K562 (cell line): ENCODE data around the gene G6PD. TPM values are rescaled to one million over a fixed set of nuclear protein-coding genes. Genes with fewer than 3 reads are reported as not detected.

Experiments used
- CBFA2T2 ChIP-seq: fragments of 450-650 bp; conservative IDR thresholded peaks from 2 replicates; pipeline ENCODE4 v1.6.1; 2017; ENCODE audit warnings: mild to moderate bottlenecking
- FOSL1 ChIP-seq: fragments of 200-800 bp; sonication (Bioruptor generic); conservative IDR thresholded peaks from 2 replicates; pipeline ENCODE4 v1.6.1; 2016; ENCODE audit warnings: missing genetic modification characterization, missing compliant biosample characterization
- HMGN3 ChIP-seq: IDR thresholded peaks from 2 replicates; pipeline ENCODE4 v1.6.1; 2011; ENCODE audit warnings: borderline replicate concordance, low read depth, mild to moderate bottlenecking, mixed read lengths, low read length; ENCODE audit not compliant: insufficient read length; ENCODE audit errors: extremely low read depth
- HNRNPUL1 ChIP-seq: fragments of 200-400 bp; formaldehyde crosslinking; IDR thresholded peaks from 2 replicates; pipeline ENCODE4 v1.6.1; 2017; ENCODE audit warnings: low read length
- MCM5 ChIP-seq: fragments of 450-650 bp; IDR thresholded peaks from 2 replicates; pipeline ENCODE4 v1.6.1; 2016; ENCODE audit warnings: low read depth
- MITF ChIP-seq: IDR thresholded peaks from 2 replicates; pipeline ENCODE4 v1.6.1; 2014; ENCODE audit warnings: antibody characterized with exemption
- NFXL1 ChIP-seq: fragments of 450-650 bp; formaldehyde crosslinking; IDR thresholded peaks from 2 replicates; pipeline ENCODE4 v1.4.0; 2021; ENCODE audit warnings: mild to moderate bottlenecking
- POLR3G ChIP-seq: IDR thresholded peaks from 2 replicates; pipeline ENCODE4 v1.6.1; 2011; ENCODE audit not compliant: insufficient read length, insufficient replicate concordance; ENCODE audit errors: extremely low read depth
- PRDM10 ChIP-seq: fragments of 450-650 bp; IDR thresholded peaks from 2 replicates; pipeline ENCODE4 v1.6.1; 2018; ENCODE audit not compliant: partially characterized antibody
- XRCC4 ChIP-seq: IDR thresholded peaks from one replicate; pipeline ENCODE4 v1.6.1; 2011; ENCODE audit not compliant: insufficient read depth, insufficient read length; ENCODE audit errors: extremely low read depth
- ZBTB49 ChIP-seq: sonication (generic); formaldehyde crosslinking; IDR thresholded peaks from 2 replicates; pipeline ENCODE4 v1.8.0; 2022; ENCODE audit warnings: missing genetic modification reagents, mild to moderate bottlenecking, borderline replicate concordance
- ZNF121 ChIP-seq: sonication (generic); formaldehyde crosslinking; conservative IDR thresholded peaks from 2 replicates; pipeline ENCODE4 v1.8.0; 2022; ENCODE audit warnings: missing genetic modification reagents
- ZNF165 ChIP-seq: fragments of 250-450 bp; sonication (Bioruptor Pico); IDR thresholded peaks from 2 replicates; pipeline ENCODE4 v1.4.0; 2020; ENCODE audit warnings: borderline replicate concordance
- ZNF584 ChIP-seq: fragments of 200-800 bp; sonication (Bioruptor generic); IDR thresholded peaks from 2 replicates; pipeline ENCODE4 v1.6.1; 2016; ENCODE audit warnings: low read depth, mild to moderate bottlenecking, missing genetic modification characterization, missing compliant biosample characterization
- ZNF639 ChIP-seq, 2 experiments: fragments of 200-800 bp in 1 of 2; sonication (Bioruptor generic) in 1 of 2; sonication (generic) in 1 of 2; formaldehyde crosslinking in 1 of 2; IDR thresholded peaks in 1 of 2; conservative IDR thresholded peaks in 1 of 2; 2 replicates each; pipeline versions ENCODE4 v1.5.0 to v1.6.1; 2016 to 2020; ENCODE audit warnings: missing compliant biosample characterization in 1 of 2, missing genetic modification characterization in 1 of 2, missing genetic modification reagents in 1 of 2
- ZNF699 ChIP-seq: fragments of 250-450 bp; sonication (Bioruptor Pico); IDR thresholded peaks from 2 replicates; pipeline ENCODE4 v1.8.0; 2021; ENCODE audit warnings: mild to moderate bottlenecking, moderate library complexity; ENCODE audit not compliant: insufficient replicate concordance
- polyA plus RNA-seq, 8 experiments: library from polyadenylated mRNA; depleted of rRNA in 4 of 8; stranded (reverse) in 5 of 8; unstranded in 3 of 8; fragments of >200 nt; fragmentation: Nextera tagmentation in 2 of 8; fragmentation: Illumina TruSeq in 1 of 8; extraction: Ambion mirVana in 2 of 8; extraction: Trizol in 1 of 8; gene quantifications; 2 replicates each; pipeline versions ENCODE4 v1.2.1 to v1.2.3, GENCODE V29; 2011 to 2014; ENCODE audit warnings: inconsistent platforms in 1 of 8, missing spikeins in 1 of 8
- total RNA-seq, 7 experiments: library from RNA; depleted of rRNA in 6 of 7; stranded (reverse); fragments of >200 nt in 6 of 7; fragmentation: Illumina TruSeq in 2 of 7; extraction: Trizol in 2 of 7; gene quantifications; 2 replicates each; pipeline versions ENCODE4 v1.2.1 to v1.2.3, GENCODE V29; 2011 to 2021; ENCODE audit warnings: low replicate concordance in 1 of 7
- TF ChIP-seq, protein P1 (sequence below): fragments of 450-650 bp; formaldehyde crosslinking; IDR thresholded peaks from 2 replicates; pipeline ENCODE4 v1.4.0; 2020; ENCODE audit warnings: mild to moderate bottlenecking, moderate library complexity

Gene G6PD
- total and polyA plus RNA-seq, 9 of the 15 experiments (the other 6 are each of a cell fraction or from before 2014, with no cell fraction given) = 2.9 to 222 (median 66.4) TPM

DNA sequence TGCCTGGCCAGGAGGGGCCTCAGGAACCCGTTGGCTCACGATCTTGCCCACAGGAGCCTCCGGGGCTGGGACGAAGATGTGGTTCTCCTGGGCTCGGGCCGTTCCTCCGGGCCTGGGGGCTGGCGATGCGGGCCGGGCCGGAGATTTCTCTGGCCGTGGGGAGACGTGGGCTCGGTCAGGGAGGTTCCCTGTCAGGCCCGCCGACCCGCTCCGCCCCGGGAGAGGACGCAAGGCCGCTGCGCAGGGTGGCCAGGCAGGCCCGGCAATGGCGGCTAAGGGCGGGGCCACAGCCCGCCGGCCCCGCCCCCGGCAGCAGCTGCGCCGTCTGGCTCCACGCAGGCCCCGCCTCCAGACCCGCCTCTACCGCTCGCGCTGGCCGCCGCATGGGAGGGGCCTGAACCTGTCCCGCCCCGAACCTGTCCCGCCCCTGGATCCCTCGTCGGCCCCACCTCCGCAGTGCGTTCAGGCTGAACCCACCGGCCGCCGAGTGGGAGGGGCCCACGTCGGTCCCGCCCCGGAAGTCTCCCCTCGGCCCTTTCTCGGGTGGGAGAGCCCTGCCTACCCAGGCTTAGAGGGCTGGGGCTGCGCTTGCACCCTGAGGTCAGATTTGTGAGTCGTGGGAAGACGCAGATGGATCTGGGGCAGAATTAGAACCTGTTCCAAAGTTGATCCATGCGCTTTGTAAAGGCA is 30.5 kb downstream of the G6PD start, which contains the start of gene FAM3A (continued):
- TF ChIP-seq ZBTB49 (CRISPR knock-in tag) (no peak), NFXL1 (no peak), XRCC4 (no peak), HMGN3 (peak; percentile 68), ZNF639 (CRISPR knock-in tag; conservative IDR thresholded peaks at IDR 0.05 in 1 of 2, IDR thresholded peaks at IDR 0.05 in 1 of 2) (no peak), ZNF121 (CRISPR knock-in tag) (no peak), ZNF699 (CRISPR knock-in tag) (no peak), FOSL1 (tag) (no peak), MITF (no peak), POLR3G (no peak), MCM5 (no peak), ZNF165 (CRISPR knock-in tag) (no peak), HNRNPUL1 (no peak), PRDM10 (peak; percentile 73), CBFA2T2 (no peak), ZNF584 (no peak)
- TF ChIP-seq, protein P1, sequence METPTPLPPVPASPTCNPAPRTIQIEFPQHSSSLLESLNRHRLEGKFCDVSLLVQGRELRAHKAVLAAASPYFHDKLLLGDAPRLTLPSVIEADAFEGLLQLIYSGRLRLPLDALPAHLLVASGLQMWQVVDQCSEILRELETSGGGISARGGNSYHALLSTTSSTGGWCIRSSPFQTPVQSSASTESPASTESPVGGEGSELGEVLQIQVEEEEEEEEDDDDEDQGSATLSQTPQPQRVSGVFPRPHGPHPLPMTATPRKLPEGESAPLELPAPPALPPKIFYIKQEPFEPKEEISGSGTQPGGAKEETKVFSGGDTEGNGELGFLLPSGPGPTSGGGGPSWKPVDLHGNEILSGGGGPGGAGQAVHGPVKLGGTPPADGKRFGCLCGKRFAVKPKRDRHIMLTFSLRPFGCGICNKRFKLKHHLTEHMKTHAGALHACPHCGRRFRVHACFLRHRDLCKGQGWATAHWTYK (CRISPR knock-in tag) = no peak
